AG04449 (cell line): ENCODE results near the gene IDI1.

ENCODE experiments used
- CTCF ChIA-PET: fragments of 350-600 bp; formaldehyde crosslinking; extraction: SDS; loops from one replicate; lab custom pipeline; 2021; ENCODE audit warnings: antibody characterized with exemption; lab: Yijun Ruan, JAX
- POLR2A ChIA-PET: fragments of 400-600, 350-600 bp; formaldehyde crosslinking; extraction: SDS; loops from one replicate; lab custom pipeline; 2020; ENCODE audit warnings: antibody characterized with exemption, inconsistent platforms; lab: Yijun Ruan, JAX
- DNase-seq: peaks from one replicate; pipeline ENCODE4 v3.0.0-alpha.2; 2010; ENCODE audit warnings: low read depth, low spot score
- H3K4me3 ChIP-seq: 2 replicates; pipeline ENCODE4 v1.5.1; 2011; ENCODE audit warnings: low read depth, mild to moderate bottlenecking, control low read depth, low read length
- TF ChIP-seq, protein P1 (sequence below): IDR thresholded peaks from one replicate; pipeline ENCODE4 v1.5.1; 2011; ENCODE audit warnings: mild to moderate bottlenecking, moderate library complexity, low read length, control low read depth, inconsistent platforms; ENCODE audit not compliant: insufficient read depth; ENCODE audit errors: missing control alignments

Gene IDI1

DNA sequence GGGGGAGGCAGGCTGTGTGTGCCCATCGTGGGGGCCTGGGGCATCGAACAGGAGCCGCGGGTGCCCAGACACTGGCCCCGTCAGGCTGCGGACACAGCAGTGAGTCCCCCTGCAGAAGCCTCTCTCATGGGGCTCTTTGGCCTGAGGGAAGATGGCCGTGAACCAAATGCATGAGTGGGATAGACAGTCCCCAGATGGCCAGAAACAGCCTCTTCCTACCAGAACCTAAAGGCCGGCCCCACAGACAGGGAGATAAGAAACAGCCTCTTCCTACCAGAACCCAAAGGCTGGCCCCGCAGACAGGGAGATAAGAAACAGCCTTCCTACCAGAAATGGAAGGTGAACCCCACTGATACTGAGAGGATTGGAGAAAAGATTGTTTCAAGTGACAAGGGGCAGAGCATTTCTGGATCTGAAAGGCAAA is 39.8 kb downstream of the IDI1 start:
- TF ChIP-seq, protein P1, sequence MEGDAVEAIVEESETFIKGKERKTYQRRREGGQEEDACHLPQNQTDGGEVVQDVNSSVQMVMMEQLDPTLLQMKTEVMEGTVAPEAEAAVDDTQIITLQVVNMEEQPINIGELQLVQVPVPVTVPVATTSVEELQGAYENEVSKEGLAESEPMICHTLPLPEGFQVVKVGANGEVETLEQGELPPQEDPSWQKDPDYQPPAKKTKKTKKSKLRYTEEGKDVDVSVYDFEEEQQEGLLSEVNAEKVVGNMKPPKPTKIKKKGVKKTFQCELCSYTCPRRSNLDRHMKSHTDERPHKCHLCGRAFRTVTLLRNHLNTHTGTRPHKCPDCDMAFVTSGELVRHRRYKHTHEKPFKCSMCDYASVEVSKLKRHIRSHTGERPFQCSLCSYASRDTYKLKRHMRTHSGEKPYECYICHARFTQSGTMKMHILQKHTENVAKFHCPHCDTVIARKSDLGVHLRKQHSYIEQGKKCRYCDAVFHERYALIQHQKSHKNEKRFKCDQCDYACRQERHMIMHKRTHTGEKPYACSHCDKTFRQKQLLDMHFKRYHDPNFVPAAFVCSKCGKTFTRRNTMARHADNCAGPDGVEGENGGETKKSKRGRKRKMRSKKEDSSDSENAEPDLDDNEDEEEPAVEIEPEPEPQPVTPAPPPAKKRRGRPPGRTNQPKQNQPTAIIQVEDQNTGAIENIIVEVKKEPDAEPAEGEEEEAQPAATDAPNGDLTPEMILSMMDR = no peak
- no peak overlapping the region for H3K4me3 ChIP-seq
- POLR2A ChIA-PET = no interaction called here
- CTCF ChIA-PET = no interaction called here
- DNase-seq = no peak

DNA sequence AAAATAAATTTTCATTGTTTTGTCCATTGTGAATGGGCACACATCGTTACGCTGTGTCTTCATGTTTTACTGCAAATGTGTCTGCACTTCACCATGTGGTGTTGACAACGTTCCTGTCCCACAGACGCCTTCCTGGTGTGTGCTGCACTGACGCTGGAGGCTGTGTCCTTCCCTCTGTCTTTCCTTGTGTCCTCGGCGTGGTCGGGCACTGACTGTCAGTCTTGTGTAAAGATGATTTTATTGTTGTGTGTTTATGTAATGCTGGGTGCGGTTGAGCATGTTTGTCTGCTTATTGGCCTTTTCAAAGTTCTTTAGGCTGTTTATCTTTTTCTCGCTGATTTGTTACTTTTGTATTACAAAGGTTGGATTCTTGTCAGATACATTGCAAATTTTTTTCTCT is 41.3 kb downstream of the IDI1 start:
- no peak overlapping the region for H3K4me3 ChIP-seq
- CTCF ChIA-PET = no interaction called here
- TF ChIP-seq, protein P1 = no peak
- DNase-seq = no peak
- POLR2A ChIA-PET = no interaction called here

DNA sequence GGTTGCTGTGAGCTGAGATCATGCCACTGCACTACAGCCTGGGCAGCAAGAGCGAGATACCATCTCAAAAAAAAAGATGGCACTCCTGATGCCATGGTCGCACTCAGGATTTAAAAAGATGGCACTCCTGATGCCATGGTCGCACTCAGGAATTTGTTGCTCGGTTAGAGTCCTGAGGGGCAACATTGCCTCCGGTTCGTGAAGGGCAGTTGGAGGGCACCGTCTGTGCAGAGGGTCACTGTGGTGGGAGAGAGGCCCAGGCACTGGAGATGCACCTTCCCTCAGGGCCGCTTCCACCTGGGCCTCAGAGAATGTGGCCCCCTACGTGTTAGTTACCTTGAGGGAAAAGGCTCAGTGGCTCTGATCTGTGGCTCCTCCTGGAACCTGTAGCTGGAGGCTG is 42.3 kb downstream of the IDI1 start:
- DNase-seq = no peak
- ChIA-PET CTCF (no interaction called here), POLR2A (no interaction called here)
- TF ChIP-seq, protein P1 = no peak
- H3K4me3 ChIP-seq = no peak overlapping the region

DNA sequence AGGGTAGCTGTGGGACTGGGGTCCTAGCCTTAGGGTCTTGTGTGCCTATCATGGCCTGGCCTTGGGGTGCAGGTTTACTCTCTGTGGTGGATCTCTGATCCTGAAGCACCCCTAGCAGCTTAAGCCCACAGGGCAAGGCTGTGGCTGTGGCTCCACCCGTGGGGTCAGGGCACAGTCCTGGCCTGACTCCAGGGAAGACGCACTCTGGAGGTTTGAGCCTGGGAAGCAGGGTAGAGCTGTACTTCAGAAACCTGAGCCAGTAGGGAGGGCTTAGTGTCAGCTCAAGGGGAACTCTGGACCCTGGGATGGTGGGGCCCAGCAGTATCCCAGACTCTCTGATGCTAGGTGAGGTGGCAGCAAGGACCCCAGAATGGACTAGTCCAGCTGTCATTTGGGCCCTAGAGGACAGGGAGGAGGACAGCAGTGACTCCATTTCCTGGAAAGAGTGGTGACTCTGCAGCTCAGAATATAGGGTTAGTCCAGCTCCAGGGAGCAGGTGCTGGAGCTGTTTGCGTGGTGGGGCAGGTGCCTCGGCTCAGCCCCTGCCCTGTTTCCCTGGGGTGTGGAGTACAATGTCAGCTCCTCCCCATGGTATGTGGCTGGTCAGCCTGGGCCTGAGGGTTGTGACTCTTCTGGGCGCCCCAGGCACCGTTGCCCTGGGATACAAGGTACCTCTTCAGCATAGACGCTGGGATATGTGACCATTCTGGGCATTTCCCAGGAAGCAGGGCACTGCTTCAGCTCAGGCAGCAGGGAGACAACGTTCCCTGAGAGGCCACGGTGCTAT is 44.8 kb downstream of the IDI1 start:
- TF ChIP-seq, protein P1 = no peak
- CTCF ChIA-PET = interaction anchor here (1.9 kb wide), 1 partner anchor 14 kb away, joined by 6 read pairs; no protein-coding TSS in a partner anchor
- DNase-seq = no peak
- no peak overlapping the region for H3K4me3 ChIP-seq
- POLR2A ChIA-PET = interaction anchor here (1.2 kb wide), 1 partner anchor 16 kb away, joined by 3 read pairs; no protein-coding TSS in a partner anchor

DNA sequence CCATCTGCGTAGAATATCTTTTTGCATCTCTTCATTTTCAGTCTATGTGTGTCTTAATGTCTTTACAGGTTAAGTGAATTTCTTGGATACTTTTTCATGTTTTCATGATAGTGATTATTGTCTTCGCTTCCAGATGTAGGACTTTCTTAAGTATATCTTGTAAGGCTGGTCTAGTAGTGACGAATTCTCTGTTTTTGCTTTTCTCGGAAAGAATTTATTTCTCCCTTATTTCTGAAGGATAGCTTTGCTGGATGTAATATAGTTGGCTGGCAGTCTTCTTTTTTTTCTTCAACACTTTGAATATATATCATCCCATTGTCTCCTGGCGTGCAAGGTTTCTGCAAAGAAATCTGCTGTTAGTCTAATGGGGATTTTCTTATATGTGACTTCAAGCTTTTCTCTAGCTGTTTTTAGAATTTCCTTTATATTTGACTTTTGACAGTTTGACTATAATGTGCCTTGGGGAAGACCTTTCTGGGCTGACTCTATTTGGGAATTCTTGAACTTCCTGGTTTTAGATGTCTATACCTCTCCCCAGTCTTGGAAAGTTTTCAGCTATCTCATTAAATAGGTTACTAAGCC is 46.4 kb downstream of the IDI1 start:
- ChIA-PET CTCF (no interaction called here), POLR2A (no interaction called here)
- DNase-seq = no peak
- H3K4me3 ChIP-seq = no peak overlapping the region
- TF ChIP-seq, protein P1 = no peak

DNA sequence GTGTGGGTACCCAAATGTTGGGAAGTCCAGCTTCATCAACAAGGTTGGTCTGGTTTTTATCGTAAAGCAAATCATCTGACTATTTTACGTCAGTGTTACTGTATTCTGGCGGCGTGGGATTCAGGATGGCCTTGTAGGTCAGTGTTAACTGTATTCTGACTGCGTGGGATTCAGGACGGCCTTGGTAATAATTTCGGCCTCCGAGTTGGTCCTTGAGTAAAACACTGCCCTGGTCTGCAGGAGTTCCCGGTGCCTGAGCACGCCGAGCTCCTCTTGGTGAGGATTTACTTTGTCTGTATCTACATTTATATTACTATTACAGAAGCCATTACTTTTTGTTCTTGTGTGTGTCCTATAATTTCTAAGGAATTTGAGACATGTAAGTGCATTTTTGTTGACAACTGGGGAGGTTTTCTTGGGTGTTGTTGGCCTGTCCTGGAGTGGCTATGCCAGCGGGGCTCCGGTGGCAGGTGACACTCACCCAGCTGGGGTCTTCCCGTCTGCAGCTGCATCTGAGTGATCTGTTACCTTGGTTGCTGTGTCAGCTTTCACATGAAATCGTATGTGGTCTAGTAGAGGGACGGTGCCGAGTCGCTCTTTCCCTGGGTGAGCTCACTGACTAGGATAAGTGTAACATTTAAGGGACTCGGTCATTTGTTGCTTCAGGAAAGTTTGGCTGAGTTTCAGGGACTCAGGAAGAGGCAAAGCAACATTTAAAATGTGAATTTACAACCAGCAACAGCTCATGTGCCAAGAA is 51.5 kb downstream of the IDI1 start:
- DNase-seq = no peak
- no peak overlapping the region for H3K4me3 ChIP-seq
- TF ChIP-seq, protein P1 = no peak
- ChIA-PET POLR2A (no interaction called here), CTCF (no interaction called here)
